ENCODE data around the gene COL8A2. TPM values are rescaled to one million over a fixed set of nuclear protein-coding genes. Genes with fewer than 3 reads are reported as not detected.

The COL8A2 gene
- total RNA-seq, 4 donors from 2014 or later, result 0.83 to 1.3 (median 1.1) TPM

GRCh38 chr1:36088577-36089392 lies 36.2 kb downstream of the COL8A2 start, which contains the start of gene ADPRS:
ADPRS (plus strand) TSS chr1:36088892; CDS start chr1:36088905, 13 bp downstream.
- H3K4me1 ChIP-seq, result peaks cover 0 to 35% (median 13%) of the 10 kb centered on the region in 4 donors
- H3K4me3 ChIP-seq, result peak within 1 kb of the TSS; percentile 83 to 98 (median 88)
- peak; percentile 97 to 99 (median 99) for TF ChIP-seq CTCF (IDR thresholded peaks at IDR 0.05)
- peak; percentile 88 to 90 for TF ChIP-seq POLR2A (IDR thresholded peaks at IDR 0.05)
- H3K36me3 ChIP-seq, result peaks cover 0 to 33% (median 0%) of the 10 kb centered on the region in 3 donors
- H3K27me3 ChIP-seq, result no peaks in the 10 kb centered on the region
- H3K9me3 ChIP-seq, result no peaks in the 10 kb centered on the region
- peak; percentile 82 to 94 (median 93) for DNase-seq
- peak within 1 kb of the TSS; percentile 78 to 92 (median 90) for H3K27ac ChIP-seq

DNA sequence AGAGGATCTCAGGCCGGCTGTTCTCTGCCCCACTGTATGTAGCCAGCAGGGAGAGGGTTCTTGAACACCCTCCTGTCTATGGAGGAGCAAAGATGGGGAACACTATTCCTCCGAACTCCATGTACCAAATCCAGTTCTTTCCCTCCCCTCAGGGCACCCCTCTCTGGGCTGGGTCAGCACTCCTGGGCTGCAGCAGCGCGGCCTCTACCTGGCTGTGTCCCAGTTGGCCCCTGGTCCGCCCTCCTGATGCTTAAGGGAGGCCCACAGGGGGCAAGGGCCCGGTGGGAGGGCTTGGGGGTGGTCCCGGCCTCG lies 36.8 kb downstream of the COL8A2 start:
- peaks cover 0 to 37% (median 14%) of the 10 kb centered on the region in 4 donors for H3K4me1 ChIP-seq
- peak overlapping the region; percentile 83 to 98 (median 88) for H3K4me3 ChIP-seq
- peaks cover 0 to 27% (median 0%) of the 10 kb centered on the region in 3 donors for H3K36me3 ChIP-seq
- H3K27ac ChIP-seq, result peak overlapping the region; percentile 78 to 92 (median 90)
- no peak for DNase-seq
- no peak for TF ChIP-seq POLR2A (IDR thresholded peaks at IDR 0.05)
- TF ChIP-seq CTCF (IDR thresholded peaks at IDR 0.05), result no peak
- no peaks in the 10 kb centered on the region for H3K9me3 ChIP-seq
- no peaks in the 10 kb centered on the region for H3K27me3 ChIP-seq

DNA sequence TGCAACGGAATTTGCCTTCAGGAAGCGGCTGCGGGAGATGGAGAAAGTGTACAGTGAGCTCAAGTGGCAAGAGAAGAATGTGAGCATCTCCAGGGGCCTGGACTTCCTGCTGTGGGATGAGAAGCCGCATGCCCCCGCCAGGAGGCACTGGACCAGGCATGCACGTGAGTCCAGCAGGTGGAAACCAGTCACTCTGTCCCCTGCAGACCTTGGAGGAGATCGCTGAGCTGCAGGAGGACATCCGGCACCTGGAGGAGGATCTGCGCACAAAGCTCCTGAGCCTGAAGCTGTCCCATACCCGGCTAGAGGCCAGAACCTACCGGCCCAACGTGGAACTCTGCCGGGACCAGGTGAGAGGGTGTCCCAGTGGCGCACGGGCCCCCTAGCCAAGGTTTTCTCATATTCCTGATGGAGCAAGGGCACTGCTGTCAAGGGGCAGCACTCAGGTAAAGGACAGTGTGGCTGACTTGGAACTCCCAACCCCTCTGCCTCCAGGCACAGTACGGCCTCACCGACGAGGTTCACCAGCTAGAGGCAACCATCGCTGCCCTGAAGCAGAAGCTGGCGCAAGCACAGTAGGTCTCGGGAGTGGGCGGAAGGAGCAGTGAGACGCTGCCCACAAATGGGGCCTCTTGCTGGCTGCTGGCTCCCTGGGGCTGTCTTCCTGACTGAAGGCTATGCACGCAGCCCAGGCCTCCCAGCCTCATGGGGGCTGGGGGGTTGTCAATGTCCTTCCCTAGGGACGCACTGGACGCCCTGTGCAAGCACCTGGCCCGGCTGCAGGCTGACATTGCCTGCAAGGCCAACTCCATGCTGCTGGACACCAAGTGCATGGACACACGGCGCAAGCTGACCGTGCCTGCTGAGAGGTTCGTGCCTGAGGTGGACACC lies 37.5 kb downstream of the COL8A2 start:
- peak overlapping the region in 1 of 4 donors; percentile 84 for H3K4me3 ChIP-seq

GRCh38 chr1:36086529-36087232 lies 38.3 kb downstream of the COL8A2 start:
- Histone ChIP-seq H3K27me3 (no peaks in the 10 kb centered on the region), H3K27ac (no peak overlapping the region), H3K9me3 (no peaks in the 10 kb centered on the region), H3K4me1 (peaks cover 0 to 37% (median 14%) of the 10 kb centered on the region in 4 donors), H3K4me3 (no peak overlapping the region), H3K36me3 (peaks cover 0 to 12% (median 0%) of the 10 kb centered on the region in 3 donors)
- peak in 2 of 3 donors; percentile 12 to 36 for DNase-seq
- no peak for TF ChIP-seq POLR2A (IDR thresholded peaks at IDR 0.05)
- no peak for TF ChIP-seq CTCF (IDR thresholded peaks at IDR 0.05)

More for the DNA sequence above, 37.5 kb downstream of the COL8A2 start:
- Histone ChIP-seq H3K36me3 (peaks cover 0 to 20% (median 0%) of the 10 kb centered on the region in 3 donors), H3K4me1 (peaks cover 0 to 37% (median 14%) of the 10 kb centered on the region in 4 donors), H3K27ac (no peak overlapping the region), H3K9me3 (no peaks in the 10 kb centered on the region), H3K27me3 (no peaks in the 10 kb centered on the region)
- no peak for TF ChIP-seq POLR2A (IDR thresholded peaks at IDR 0.05)
- TF ChIP-seq CTCF (IDR thresholded peaks at IDR 0.05), result no peak
- DNase-seq, result peak in 2 of 3 donors; percentile 15 to 44
